RWPE1 (cell line): ENCODE data around the gene GALNT15.

Experiments
- CTCF ChIA-PET: fragments of 350-600 bp; sonication (Branson Sonifier 250); formaldehyde crosslinking; extraction: SDS; loops from one replicate; lab custom pipeline; 2021; lab: Yijun Ruan, JAX
- POLR2A ChIA-PET: fragments of 400-600 bp; formaldehyde crosslinking; extraction: SDS; loops from one replicate; lab custom pipeline; 2020; ENCODE audit warnings: antibody characterized with exemption; ENCODE audit not compliant: low non-redundant PET; lab: Yijun Ruan, JAX
- DNase-seq: peaks from one replicate; pipeline ENCODE4 v3.0.0; 2012; ENCODE audit warnings: low spot score
- H3K27ac ChIP-seq: fragments of 450-650 bp; 2 replicates; pipeline ENCODE4 v1.5.1; 2017
- TF ChIP-seq, protein P1 (sequence below): fragments of 450-650 bp; conservative IDR thresholded peaks from 2 replicates; pipeline ENCODE4 v1.5.1; 2017; ENCODE audit warnings: low read depth, mild to moderate bottlenecking

GALNT15 gene

DNA sequence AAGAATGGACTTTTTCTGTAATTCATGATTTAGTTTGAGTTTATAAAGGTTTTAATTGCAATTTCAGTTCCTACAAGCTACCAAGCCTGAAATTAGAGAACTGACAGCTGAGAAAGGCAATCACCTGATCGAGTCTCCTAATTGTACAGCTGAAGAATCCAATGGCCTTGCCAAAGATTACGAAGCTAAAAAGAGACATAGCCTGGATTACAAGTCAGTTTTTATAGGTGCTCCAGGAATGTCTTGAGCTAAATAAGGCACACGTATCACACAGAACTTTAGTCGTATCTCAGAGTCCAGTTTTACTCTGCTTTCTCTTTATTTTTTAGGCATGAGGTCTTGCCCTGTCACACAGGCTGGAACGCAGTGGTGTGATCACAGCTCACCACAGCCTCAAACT lies 83.7 kb downstream of the GALNT15 start:
- no peak for DNase-seq
- no peak overlapping the region for H3K27ac ChIP-seq
- TF ChIP-seq, protein P1, sequence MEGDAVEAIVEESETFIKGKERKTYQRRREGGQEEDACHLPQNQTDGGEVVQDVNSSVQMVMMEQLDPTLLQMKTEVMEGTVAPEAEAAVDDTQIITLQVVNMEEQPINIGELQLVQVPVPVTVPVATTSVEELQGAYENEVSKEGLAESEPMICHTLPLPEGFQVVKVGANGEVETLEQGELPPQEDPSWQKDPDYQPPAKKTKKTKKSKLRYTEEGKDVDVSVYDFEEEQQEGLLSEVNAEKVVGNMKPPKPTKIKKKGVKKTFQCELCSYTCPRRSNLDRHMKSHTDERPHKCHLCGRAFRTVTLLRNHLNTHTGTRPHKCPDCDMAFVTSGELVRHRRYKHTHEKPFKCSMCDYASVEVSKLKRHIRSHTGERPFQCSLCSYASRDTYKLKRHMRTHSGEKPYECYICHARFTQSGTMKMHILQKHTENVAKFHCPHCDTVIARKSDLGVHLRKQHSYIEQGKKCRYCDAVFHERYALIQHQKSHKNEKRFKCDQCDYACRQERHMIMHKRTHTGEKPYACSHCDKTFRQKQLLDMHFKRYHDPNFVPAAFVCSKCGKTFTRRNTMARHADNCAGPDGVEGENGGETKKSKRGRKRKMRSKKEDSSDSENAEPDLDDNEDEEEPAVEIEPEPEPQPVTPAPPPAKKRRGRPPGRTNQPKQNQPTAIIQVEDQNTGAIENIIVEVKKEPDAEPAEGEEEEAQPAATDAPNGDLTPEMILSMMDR: no peak
- ChIA-PET CTCF (no interaction called here), POLR2A (no interaction called here)

DNA sequence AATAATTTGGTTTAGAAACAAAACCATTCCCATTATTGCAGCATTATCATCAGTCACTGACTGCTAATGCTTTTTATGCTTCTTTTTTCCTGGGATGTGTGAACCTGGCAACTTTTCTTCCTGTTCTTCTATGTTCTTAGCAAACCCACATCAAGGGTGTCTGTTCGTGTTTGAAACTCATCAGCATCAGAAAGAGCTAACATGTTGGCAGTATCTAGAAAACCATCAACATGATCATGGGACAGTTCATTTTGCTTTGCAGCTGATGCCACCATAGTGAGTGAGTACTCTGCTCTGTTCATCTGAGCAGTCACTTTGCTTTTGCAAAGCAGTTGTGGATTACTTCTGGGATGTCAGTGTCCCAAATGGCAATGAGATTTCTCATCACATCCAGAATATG lies 84.4 kb downstream of the GALNT15 start:
- no peak for DNase-seq
- TF ChIP-seq, protein P1: no peak
- CTCF ChIA-PET: interaction anchor here (0.6 kb wide), 1 partner anchor 24 kb away, joined by 3 read pairs; no protein-coding TSS in a partner anchor
- POLR2A ChIA-PET: no interaction called here
- H3K27ac ChIP-seq: no peak overlapping the region

DNA sequence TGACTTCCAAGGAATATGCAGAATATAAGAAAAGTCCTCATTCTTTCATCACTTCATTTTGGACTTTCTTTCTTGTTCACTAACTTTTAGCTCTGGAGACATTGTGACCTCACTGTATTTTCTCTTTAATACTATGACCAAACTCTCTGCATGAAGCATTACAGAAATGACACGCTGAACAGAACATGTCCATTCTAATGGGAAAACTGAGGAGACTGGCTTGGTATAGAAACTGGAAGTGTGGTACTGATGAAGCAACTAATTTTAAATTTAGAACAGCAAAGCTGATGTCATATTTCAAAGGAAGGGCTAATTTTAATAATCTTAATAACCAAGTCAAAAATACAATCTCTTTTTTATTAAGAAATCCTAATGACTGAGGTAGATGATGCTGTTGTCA lies 85.6 kb downstream of the GALNT15 start:
- no peak for DNase-seq
- TF ChIP-seq, protein P1: no peak
- ChIA-PET POLR2A (no interaction called here), CTCF (no interaction called here)
- H3K27ac ChIP-seq: no peak overlapping the region

DNA sequence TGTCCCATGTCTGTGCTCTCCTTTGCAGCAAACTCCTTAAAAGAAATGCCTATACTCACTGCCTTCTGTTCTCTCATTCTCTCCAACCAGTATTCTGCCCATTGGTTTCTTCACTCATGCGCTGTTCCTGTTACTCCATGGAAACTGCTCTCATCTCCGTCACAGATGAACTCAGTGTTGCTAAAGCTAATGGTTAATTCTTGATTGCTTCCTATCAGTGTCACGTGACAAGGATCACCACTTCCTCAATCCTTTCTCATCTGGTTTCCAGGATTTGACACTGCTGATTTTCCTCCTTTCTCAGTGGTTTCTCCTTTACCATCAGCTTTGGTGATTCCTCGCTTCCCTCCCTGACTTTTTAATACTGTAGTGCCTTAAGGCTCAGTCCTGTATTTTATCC lies 87.7 kb downstream of the GALNT15 start:
- CTCF ChIA-PET: no interaction called here
- no peak overlapping the region for H3K27ac ChIP-seq
- TF ChIP-seq, protein P1: no peak
- no peak for DNase-seq
- POLR2A ChIA-PET: no interaction called here

DNA sequence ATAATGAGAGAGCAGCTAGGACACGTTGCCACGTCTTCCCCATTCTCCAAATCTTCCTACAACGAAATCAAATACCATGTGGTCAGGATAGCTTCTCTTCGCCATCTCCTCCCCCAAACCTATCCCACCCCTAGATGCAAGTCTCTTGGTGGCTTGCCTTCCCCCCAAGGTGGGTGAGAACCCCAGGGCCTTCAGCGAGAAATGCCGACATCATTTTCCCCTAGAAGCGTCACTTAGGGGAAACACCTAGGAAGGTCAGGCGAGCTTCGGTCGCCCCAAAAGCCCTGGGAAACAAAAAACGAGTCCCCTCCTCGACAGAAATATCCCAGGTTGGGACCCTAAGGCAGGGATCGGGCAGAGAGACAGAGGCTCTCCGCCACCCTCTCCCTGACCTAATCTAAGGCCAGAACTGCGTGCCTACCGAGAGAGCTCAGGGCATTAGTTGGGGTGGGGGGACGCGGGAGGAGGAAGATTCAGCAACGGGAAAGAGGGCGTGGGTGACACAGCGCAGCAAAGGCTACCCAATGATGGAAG lies 89.8 kb downstream of the GALNT15 start:
- no peak for DNase-seq
- TF ChIP-seq, protein P1: no peak
- peak overlapping the region; percentile 81 for H3K27ac ChIP-seq
- ChIA-PET POLR2A (no interaction called here), CTCF (interaction anchor here (0.6 kb wide), 2 partner anchors 408 to 668 kb away, joined by 3 to 4 read pairs; no protein-coding TSS in a partner anchor)

DNA sequence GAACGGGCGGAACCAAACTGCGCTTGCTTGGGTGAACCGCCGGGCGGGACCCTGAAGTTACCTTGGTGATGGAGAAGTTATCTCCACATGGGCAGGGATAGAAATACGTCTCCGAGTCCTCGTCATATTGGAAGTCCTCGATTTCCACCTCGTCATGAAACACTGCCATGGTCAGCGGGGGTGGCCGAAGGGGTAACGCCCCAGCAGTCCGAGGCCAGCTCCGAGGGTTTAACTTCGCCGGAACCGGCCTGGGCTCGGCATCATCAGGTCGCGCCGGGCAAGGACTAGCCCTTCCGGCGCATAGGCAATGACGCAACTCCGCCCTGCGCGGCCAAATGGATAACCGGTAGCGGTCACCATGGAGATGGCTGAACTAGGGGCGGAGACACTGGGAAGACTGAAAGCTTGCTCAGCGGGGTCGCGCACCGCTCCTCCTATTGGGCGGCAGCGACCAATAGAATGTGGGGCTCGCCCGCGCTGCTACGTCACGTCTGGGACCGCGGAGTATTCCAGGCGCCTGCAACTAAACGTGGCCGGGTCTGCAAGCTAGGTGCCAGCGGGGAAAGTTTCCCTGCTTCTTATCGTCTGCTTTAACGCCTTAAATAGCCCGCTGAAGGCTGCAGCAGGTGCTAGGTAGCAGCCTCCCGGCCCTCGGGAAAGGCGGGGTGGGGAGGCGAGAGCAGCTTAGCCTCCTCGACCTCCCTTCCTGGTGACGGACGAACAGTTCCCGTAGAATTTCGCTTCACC lies 90.4 kb downstream of the GALNT15 start, which contains the start of the genes DPH3 and OXNAD1:
TSS of gene DPH3 (minus strand) at position 236 of the 747 bp plus-strand sequence. CDS start at position 169, 67 bp downstream.
TSS of gene OXNAD1 (plus strand) at position 505 of the 747 bp plus-strand sequence. CDS start 5,741 bp downstream, outside the sequence.
- POLR2A ChIA-PET: interaction anchor here (0.6 kb wide), 1 partner anchor 9 kb away, joined by 3 read pairs; no protein-coding TSS in a partner anchor
- DNase-seq: peak; percentile 96
- TF ChIP-seq, protein P1: no peak
- peak within 1 kb of the TSS; percentile 81 for H3K27ac ChIP-seq
- CTCF ChIA-PET: no interaction called here
